Hematopoietic multipotent progenitor cell treated with erythropoietin and hydrocortisone succinate and interleukin-3 and kit ligand, for 8 days (in vitro differentiated cells): ENCODE measurements around the gene EXT2.

Experiments
- DNase-seq: peaks from one replicate; pipeline ENCODE4 v3.0.0-alpha.2; 2015

EXT2 gene

DNA sequence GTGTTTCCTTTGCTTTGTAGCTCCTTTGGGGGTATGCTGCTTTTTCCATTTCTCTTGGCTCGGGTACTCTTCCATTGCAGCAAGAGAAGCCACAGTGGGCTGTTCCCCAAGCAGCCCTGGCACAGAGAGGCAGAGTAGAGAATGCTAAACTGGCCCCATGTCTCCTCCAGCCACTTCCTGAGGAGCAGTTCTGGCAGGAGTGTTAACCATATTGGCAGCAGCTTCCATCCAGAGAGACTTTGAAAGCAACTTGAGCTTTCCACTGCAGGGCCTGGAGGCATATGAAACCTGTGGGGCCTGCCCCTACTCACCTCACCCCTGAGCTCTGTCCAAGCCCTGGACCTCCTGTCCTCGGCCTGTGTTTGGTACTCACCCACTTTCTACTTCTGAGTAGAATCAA lies 152.6 kb downstream of the EXT2 start:
- no peak for DNase-seq

- DNase-seq, result no peak
These were observed 154.9 kb downstream of the EXT2 start for GRCh38 chr11:44250421-44250820.

GRCh38 chr11:44252999-44253602 lies 157.6 kb downstream of the EXT2 start:
- no peak for DNase-seq

DNA sequence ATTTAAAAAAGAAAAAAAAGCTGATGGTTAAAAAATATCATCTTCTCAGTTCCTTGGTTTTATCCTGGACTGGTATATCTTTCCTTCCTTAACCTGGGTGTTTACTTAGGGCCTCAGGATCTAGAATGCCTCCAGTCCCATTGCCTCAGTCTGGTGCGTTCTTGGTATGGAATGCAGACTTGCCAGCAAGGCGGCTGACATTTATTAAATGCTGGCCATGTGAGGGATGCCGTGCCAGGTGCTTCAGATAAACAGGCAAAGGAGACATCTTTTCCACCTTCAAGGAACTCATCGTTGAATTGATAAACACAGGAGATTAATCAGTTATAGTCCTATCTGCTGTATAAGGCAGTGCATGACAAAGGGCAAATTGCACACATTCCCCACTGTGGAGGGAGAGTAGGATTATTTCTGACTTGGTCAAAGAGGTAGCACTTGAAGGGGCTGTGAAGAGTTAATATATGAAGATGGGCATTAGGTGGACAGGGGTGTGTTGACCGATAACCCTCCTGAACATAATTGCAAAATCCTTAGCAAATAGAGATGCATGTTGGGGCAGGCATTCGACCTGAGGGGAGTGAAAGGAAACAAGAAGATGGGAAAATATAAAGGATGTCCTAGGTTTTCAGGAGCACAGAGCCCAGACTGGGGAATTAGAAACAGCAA lies 160.1 kb downstream of the EXT2 start:
- DNase-seq, result no peak

DNA sequence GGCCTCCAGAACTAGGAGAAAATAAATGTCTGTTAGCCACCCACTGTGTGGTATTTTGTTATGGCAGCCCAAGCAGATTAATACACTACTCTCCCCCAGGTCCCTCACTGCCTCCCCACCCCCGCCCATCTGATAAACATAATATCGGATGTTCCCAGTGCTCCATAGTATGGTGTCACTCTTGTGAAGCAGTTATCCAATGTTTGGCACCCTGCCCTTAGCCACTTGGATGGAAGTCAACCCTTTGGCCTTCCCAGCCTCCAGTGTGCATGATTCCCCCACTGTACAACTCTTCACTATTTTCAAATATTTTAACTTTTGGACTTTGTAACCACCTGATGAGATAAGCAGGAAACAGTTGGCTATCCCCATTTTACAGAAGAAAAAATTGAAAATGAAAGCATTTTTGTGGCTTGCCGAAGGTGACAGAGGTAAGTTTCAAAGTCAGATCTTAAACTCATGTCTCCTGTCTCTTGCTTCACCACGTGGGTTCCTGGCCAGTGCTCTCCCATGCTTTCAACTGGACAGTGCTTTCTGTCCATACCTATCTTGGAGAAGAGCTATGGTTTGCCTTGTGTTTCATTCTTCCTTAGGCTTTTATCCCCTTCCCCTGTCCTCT lies 161.3 kb downstream of the EXT2 start:
- no peak for DNase-seq

DNA sequence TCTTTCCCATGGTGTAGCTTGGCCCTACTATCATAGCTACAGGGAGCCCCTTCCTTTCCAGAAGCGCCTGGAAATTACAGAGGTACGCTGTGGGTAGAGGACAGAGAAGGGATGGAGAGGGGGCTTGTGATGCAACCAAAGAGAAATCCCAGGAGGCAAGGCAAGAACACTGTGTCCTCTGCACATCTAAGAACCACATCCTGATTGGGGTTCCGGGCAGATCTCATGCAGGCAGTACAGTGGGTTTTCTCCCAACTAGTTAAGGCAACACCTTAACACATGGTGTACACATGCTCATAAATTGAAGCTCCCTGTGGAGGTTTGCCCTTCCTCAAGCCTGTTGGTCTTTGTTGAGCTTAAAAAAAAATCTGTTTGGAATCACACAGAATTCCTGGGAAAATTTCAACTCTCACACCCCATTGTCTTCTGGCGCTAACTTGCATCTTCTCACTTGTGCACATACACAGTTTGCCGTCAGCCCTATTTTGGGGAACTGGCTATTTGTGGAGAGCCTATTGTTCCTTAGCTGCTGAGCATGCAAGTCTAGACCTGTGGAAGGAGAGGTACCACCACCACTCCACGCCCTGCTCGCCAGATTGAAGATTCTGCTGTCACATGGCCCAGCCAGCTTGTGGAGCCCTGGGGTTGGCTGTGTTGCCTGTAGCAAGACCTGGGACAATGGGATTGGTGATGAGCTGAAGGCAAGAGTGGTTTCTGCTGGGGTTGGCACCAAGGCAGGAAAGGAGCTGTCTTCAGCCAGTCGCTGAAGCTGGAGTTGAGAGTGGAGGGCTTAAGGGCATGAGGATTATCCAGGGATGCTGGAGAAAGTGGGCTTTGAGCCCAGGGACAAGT lies 162.1 kb downstream of the EXT2 start:
- DNase-seq, result no peak

DNA sequence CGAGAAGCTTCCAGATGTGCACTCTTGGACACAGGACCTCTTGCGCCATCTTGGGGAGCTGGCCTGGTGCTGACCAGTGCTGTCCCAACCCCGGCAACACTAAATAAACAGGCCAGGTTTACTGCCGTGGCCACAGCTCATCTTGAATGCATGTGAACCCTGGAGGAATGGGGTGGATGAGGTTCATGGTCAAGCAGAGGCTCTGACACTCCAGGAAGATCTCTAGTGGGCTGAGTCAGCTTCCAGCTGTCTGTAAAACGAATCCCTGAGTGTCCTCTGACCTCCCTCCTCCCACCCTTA lies 162.7 kb downstream of the EXT2 start:
- DNase-seq, result no peak

- no peak for DNase-seq
These were observed 163.5 kb downstream of the EXT2 start for GRCh38 chr11:44258839-44259420.

- DNase-seq, result no peak
These were observed 164.6 kb downstream of the EXT2 start for GRCh38 chr11:44260081-44260480.

- no peak for DNase-seq
These were observed 166.5 kb downstream of the EXT2 start for GRCh38 chr11:44261800-44262591.

DNA sequence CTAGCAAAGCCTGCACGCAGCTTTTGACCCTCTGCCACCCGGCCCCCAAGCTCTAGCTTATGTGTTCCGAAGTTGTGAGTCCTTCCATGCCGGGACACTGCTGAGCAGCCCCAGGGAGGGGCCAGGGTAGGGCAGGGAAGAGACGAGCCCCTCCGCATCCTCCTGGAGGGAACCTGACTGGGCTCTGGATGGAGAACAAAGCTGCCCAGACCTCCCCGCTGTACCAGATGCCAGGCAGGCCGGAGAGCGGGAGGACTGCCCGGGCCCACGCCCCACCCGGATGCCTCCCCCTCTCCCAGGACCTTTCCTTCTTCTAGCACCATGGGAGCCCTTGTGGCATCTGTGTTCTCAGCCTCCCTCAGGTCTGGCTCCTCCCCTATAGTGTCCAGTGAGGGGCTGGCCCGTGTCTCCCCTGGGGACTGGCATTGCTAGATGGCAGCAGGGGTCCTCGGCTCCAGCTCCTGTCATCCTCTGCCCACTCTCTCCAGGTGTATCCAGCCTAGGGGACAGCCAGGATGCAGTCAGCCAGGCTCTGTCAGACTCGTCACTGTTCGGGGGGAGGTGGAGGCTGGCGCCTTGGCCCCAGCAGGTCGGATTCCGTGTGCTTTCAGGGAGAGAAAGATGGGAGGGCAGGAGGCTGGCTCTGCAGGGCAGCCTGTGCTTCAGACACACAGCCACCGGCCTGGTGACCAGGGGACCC lies 168.4 kb downstream of the EXT2 start:
- no peak for DNase-seq

GRCh38 chr11:44264438-44264749 lies 168.9 kb downstream of the EXT2 start:
- DNase-seq, result no peak

DNA sequence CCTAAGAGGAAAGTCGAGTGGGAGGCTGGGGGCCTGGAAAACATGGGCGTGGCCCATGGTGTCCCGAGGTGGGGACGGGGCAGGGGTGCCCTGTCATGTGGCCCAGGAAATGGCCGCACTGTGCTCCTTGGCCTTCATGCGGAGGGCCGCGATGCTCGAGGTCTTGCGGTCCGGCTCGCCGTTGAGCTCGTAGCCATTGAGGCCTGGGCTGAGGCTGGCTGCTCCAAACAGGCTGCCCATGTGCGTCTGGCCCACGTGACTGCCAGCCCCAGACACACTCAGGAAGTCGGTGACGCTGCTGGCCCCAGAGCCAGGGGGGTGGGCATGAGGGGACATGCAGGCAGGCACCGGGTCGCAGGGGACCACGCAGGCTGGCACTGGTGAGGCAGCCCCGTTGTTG lies 169.3 kb downstream of the EXT2 start:
- no peak for DNase-seq

DNA sequence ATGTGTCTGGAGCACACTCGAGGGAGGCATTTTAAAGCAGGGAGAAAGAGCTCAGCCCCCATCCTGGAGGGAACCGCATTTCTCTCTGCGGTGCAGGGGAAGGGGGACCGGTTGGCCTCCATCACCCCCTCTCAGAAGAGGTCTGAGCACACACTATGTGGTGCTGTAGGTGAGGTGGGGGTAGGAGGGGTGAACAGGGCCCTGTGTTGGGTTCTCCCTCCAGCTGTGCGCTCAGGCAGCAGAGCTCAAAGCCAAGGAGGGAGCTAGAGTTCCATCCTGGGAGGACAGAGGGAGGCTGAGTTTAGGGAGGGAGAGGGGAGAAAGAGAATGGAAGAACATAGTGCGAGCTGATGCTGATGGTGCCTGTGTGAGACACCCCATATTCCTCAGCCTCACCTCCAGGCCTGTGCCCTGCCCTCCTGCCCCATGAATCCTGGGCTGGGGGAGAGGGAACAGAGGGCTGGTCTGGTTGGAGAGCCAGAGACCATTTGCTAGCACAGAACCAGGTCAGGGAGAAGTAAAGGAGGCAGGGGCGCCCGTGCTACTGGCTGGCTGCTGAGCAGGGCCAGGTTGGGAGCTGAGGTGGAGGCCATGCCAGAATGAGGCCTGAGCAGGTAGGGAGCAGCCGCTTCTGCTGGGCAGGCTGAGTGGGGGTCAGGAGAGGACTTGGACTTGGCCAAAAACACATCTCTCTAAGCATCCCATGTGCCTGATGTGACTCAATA lies 170.7 kb downstream of the EXT2 start:
- DNase-seq, result no peak

DNA sequence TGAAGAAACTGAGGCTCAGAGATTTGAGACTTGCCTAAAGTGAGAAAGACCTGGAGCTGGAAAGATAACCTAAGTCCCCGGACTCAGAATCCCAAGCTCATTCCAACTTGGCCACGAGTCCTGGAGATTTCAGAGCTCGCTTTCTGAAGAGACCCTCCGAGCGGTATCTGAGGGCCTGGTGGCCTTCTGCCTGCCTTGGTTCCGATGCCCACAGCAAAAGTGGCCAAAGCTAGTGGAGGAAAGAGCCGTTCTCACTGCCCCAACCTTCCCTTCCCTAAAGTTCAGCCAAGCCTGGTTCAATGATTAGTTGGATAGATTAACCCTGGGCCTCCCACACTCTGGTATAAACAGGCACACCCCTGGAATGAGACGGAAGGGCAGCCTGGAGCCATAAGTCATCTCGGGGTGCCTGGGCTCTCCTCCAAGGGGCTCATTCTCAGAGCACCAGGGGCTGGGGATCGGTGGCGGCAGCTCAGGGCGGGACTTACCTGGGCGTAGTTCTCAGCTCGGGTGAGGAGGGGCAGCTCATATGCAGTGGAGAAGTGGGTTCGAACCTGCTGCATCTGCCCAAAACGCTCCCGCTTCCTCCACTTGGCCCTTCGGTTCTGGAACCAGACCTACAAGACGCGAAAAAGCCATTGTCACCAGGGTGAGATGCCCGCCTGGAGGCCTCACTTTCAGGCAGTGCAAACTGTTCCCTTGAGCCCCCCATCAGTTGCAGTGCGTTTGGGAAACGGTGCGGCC lies 171.7 kb downstream of the EXT2 start:
- no peak for DNase-seq

- DNase-seq, result no peak
These were observed 172.5 kb downstream of the EXT2 start for GRCh38 chr11:44267750-44268613.

GRCh38 chr11:44268614-44269080 lies 173.2 kb downstream of the EXT2 start:
- DNase-seq, result no peak

DNA sequence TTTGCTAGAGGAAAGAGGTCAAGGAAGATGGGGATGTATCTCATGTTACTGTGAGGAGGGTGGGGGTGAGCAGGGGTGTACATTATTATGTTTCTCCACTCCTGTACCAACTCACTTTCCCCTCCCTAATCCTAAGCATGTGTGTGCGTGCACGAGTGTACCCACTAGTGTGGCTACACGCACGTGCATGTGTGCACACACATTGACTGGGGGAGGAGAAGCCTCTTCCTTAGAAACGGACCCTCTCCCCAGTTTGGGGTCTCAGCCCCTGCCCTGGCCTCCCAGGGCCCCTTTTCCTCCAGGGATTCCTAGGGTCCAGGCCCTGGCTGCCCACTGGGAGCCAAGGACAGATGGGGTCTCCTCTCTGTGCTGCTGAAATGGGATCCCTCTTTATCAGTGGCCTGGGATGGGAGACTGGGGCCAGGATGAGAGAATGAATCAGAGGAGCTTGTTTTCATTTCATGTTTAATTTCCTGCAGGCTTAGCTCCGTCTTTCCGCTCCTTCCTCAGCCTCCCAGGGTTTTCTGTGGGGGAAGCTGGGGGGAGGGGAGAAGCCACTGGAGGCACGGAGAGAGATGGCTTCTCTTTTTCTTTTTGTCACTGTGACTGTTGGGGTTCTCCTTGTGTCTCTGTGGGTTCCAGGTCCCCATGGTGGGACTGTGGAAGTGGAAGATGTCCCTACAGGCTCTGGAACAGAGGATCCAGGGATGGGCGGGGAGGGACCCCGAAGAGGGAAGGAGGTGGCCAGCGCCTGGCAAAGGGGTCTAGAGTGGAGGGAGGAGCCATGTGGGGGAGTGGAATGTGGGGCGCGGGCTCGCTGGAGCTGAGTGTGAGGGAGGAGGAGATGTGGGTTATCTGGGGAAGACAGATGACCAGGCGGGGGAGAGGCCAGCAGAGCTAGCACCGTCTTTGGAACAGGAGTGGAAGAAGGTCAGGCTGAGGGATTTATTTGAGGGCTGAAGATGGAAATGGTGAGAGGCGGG lies 174.2 kb downstream of the EXT2 start:
- DNase-seq, result peak; percentile 26
